CD4-positive, alpha-beta T cell (primary cell): ENCODE measurements around the gene ECPAS. TPM values are rescaled to one million over a fixed set of nuclear protein-coding genes. Genes with fewer than 3 reads are reported as not detected.

Source experiments
- ATAC-seq: fragments of 200-7000 bp; cut with Tn5 transposase; one replicate; pipeline ENCODE4 v1.10.0; 2022; ENCODE audit warnings: mild to moderate bottlenecking; ENCODE audit not compliant: poor library complexity
- CTCF ChIA-PET: fragments of 350-600 bp; sonication (Branson Sonifier 250); formaldehyde crosslinking; loops from one replicate; lab custom pipeline; 2021; ENCODE audit warnings: antibody characterized with exemption, inconsistent platforms; lab: Charles Lee
- POLR2A ChIA-PET: fragments of 350-600 bp; sonication (Branson Sonifier 250); formaldehyde crosslinking; loops from one replicate; lab custom pipeline; 2021; ENCODE audit warnings: antibody characterized with exemption, inconsistent platforms; lab: Charles Lee
- DNase-seq, 14 experiments: peaks; one replicate each; pipeline ENCODE4 v3.0.0-alpha.2; 2013 to 2020; ENCODE audit warnings: mixed read lengths in 2 of 14
- H3K27ac ChIP-seq, 2 donors: one replicate each; pipeline versions ENCODE4 v1.5.1 to v1.7.0; 2013; ENCODE audit warnings: low read length in 2 of 2, low read depth in 1 of 2, mild to moderate bottlenecking in 1 of 2
- H3K27me3 ChIP-seq, 2 experiments: 1 replicate in 1 of 2; 2 replicates in 1 of 2; pipeline versions ENCODE4 v1.6.1 to v1.7.0; 2013; ENCODE audit warnings: low read length in 2 of 2, control low read depth in 1 of 2, mild to moderate bottlenecking in 1 of 2, moderate library complexity in 1 of 2; ENCODE audit not compliant: insufficient read depth in 2 of 2, control insufficient read depth in 1 of 2
- H3K36me3 ChIP-seq: one replicate; pipeline ENCODE4 v1.6.1; 2013; ENCODE audit warnings: low read length, control low read depth; ENCODE audit not compliant: insufficient read depth
- H3K4me1 ChIP-seq: one replicate; pipeline ENCODE4 v1.6.1; 2013; ENCODE audit warnings: low read length, control low read depth; ENCODE audit not compliant: insufficient read depth
- H3K4me3 ChIP-seq: one replicate; pipeline ENCODE4 v1.5.1; 2013; ENCODE audit warnings: mild to moderate bottlenecking, low read length, moderate library complexity
- H3K9me3 ChIP-seq, 2 experiments: 1 replicate in 1 of 2; 2 replicates in 1 of 2; pipeline versions ENCODE4 v1.6.1 to v1.7.0; 2013; ENCODE audit warnings: low read length in 2 of 2, mild to moderate bottlenecking in 2 of 2, control low read depth in 1 of 2, moderate library complexity in 1 of 2; ENCODE audit not compliant: control insufficient read depth in 1 of 2, insufficient read depth in 1 of 2
- H3K27ac Mint-ChIP-seq: one replicate; pipeline ENCODE4 v1.8.0; 2020; ENCODE audit warnings: mixed read lengths
- H3K27me3 Mint-ChIP-seq: one replicate; pipeline ENCODE4 v1.8.0; 2021; ENCODE audit warnings: mixed read lengths
- H3K36me3 Mint-ChIP-seq: one replicate; pipeline ENCODE4 v1.8.0; 2021; ENCODE audit warnings: low read depth, mixed read lengths
- H3K4me1 Mint-ChIP-seq: one replicate; pipeline ENCODE4 v1.8.0; 2021; ENCODE audit warnings: low read depth, mixed read lengths
- H3K4me3 Mint-ChIP-seq: one replicate; pipeline ENCODE4 v1.8.0; 2020; ENCODE audit warnings: mild to moderate bottlenecking, mixed read lengths
- H3K9me3 Mint-ChIP-seq: one replicate; pipeline ENCODE4 v1.8.0; 2020; ENCODE audit warnings: mixed read lengths
- intact Hi-C, 2 experiments: fragments of 100-400 bp; cut with DNase I in 1 of 2; cut with micrococcal nuclease in 1 of 2; formaldehyde crosslinking; loops; one replicate each; pipeline versions ENCODE4 v1.15.1 to v1.9.0; 2023 to 2025; cut with DNase I, micrococcal nuclease
- total RNA-seq, 174 experiments: library from RNA in 2 of 174; stranded (reverse) in 2 of 174; gene quantifications; one replicate each; pipeline ENCODE4 v1.2.3 and lab custom pipeline; 2021 to 2026
- TF ChIP-seq, protein P1 (sequence below): fragments of 200-600 bp; IDR thresholded peaks from one replicate; pipeline ENCODE4 v1.8.0; 2022; ENCODE audit warnings: antibody characterized with exemption, mild to moderate bottlenecking

Gene ECPAS
- total RNA-seq, 2 experiments from 2014 or later = 36.6 to 37.5 TPM

DNA sequence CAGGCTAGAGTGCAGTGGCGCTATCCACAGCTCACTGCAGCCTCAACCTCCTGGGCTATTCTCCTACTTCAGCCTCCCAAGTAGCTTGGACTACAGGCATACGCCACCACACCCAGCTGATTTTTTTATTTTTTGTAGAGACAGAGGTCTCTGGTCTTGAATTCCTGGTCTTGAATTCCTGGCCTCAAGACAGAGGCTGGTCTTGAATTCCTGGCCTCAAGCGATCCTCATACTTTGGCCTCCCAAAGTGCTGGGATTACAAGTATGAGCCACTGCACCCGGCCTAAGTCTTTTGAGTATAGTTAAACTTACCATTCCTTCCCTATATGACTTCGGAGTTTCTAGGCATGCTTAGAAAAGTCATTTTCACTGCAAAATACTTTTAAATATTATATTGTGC, 29.4 kb downstream of the ECPAS start:
- TF ChIP-seq, protein P1, sequence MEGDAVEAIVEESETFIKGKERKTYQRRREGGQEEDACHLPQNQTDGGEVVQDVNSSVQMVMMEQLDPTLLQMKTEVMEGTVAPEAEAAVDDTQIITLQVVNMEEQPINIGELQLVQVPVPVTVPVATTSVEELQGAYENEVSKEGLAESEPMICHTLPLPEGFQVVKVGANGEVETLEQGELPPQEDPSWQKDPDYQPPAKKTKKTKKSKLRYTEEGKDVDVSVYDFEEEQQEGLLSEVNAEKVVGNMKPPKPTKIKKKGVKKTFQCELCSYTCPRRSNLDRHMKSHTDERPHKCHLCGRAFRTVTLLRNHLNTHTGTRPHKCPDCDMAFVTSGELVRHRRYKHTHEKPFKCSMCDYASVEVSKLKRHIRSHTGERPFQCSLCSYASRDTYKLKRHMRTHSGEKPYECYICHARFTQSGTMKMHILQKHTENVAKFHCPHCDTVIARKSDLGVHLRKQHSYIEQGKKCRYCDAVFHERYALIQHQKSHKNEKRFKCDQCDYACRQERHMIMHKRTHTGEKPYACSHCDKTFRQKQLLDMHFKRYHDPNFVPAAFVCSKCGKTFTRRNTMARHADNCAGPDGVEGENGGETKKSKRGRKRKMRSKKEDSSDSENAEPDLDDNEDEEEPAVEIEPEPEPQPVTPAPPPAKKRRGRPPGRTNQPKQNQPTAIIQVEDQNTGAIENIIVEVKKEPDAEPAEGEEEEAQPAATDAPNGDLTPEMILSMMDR = no peak
- H3K27me3 ChIP-seq = no peaks in the 10 kb centered on the region
- Mint-ChIP-seq H3K4me1 (peaks cover 45% of the 10 kb centered on the region), H3K36me3 (peaks cover 11% of the 10 kb centered on the region), H3K27ac (no peak overlapping the region), H3K4me3 (no peak overlapping the region), H3K27me3 (no peaks in the 10 kb centered on the region), H3K9me3 (no peaks in the 10 kb centered on the region)
- no peaks in the 10 kb centered on the region for H3K4me1 ChIP-seq
- H3K36me3 ChIP-seq = peaks cover 7% of the 10 kb centered on the region
- ChIA-PET POLR2A (no interaction called here), CTCF (no interaction called here)
- no peaks in the 10 kb centered on the region for H3K9me3 ChIP-seq
- no peak overlapping the region for H3K27ac ChIP-seq
- intact Hi-C loops = no loop called here
- no peak overlapping the region for H3K4me3 ChIP-seq
- ATAC-seq (no peak), DNase-seq (no peak)

DNA sequence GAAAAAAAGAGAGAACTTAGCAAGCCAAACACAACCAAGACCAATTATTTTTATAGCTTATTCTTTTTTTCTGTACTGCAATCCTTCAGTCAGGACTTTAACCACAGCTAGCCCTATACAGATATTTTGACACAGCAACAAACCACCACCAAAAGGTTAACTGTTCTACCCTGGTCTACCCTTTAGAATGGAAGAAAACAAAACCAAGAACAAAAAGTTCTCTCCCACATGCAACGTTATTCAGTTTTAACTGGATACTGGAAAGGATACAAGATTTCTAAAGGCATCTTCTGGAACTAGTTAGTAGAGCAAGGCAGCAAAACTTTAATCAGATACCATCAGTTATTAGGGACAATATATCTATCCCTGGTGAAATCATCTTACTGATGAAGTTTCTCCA, 32.6 kb downstream of the ECPAS start:
- peaks cover 29% of the 10 kb centered on the region for H3K4me1 Mint-ChIP-seq
- ChIA-PET POLR2A (no interaction called here), CTCF (interaction anchor here (1.2 kb wide), 1 partner anchor 15 kb away, joined by 4 read pairs; no protein-coding TSS in a partner anchor)
- Histone ChIP-seq H3K4me1 (no peaks in the 10 kb centered on the region), H3K9me3 (no peaks in the 10 kb centered on the region), H3K27me3 (no peaks in the 10 kb centered on the region), H3K4me3 (no peak overlapping the region), H3K36me3 (peaks cover 15% of the 10 kb centered on the region), H3K27ac (no peak overlapping the region)
- H3K36me3 Mint-ChIP-seq = peaks cover 19% of the 10 kb centered on the region
- no peaks in the 10 kb centered on the region for H3K9me3 Mint-ChIP-seq
- no peaks in the 10 kb centered on the region for H3K27me3 Mint-ChIP-seq
- intact Hi-C loops = no loop called here
- TF ChIP-seq, protein P1 = no peak
- H3K27ac Mint-ChIP-seq = no peak overlapping the region
- no peak for ATAC-seq
- H3K4me3 Mint-ChIP-seq = no peak overlapping the region
- DNase-seq = no peak

DNA sequence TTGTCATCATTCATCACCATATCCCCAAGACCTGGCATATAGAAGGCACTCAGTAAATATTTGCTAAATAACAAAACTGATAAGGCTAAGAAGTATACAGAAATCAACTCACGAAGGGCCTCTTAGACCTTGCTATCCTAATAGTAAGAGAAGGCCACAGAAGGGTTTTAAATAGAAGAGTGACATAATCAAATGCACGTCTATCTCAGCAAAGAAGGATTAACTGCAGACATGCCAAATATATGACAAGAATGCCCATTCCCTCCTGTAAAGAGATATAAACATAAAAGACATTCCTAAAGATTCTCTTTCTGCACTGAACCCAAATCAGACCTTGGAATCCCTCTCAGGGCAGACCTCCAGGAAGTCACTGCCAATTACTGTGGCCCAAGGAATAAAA, 34.1 kb downstream of the ECPAS start:
- no peak overlapping the region for H3K4me3 Mint-ChIP-seq
- TF ChIP-seq, protein P1 = no peak
- Histone ChIP-seq H3K4me3 (no peak overlapping the region), H3K9me3 (no peaks in the 10 kb centered on the region), H3K4me1 (no peaks in the 10 kb centered on the region), H3K36me3 (peaks cover 19% of the 10 kb centered on the region), H3K27me3 (no peaks in the 10 kb centered on the region), H3K27ac (no peak overlapping the region)
- DNase-seq = no peak
- no peaks in the 10 kb centered on the region for H3K9me3 Mint-ChIP-seq
- ChIA-PET POLR2A (no interaction called here), CTCF (no interaction called here)
- no peak for ATAC-seq
- no peak overlapping the region for H3K27ac Mint-ChIP-seq
- intact Hi-C loops = no loop called here
- peaks cover 21% of the 10 kb centered on the region for H3K4me1 Mint-ChIP-seq
- H3K36me3 Mint-ChIP-seq = peaks cover 34% of the 10 kb centered on the region
- H3K27me3 Mint-ChIP-seq = no peaks in the 10 kb centered on the region
